ENCODE measurements around the gene CCL2.

The CCL2 gene

GRCh38 chr17:34265711-34266110, 10.6 kb downstream of the CCL2 start:
- DNase-seq (ENCODE audit: low read depth): no peak

- DNase-seq (ENCODE audit: low read depth): no peak
These were observed 14.9 kb downstream of the CCL2 start, which contains the start of gene CCL7 for GRCh38 chr17:34269969-34270368. CCL7 (plus strand) TSS chr17:34270221; CDS start chr17:34270291, 70 bp downstream.

- no peak for DNase-seq (ENCODE audit: low read depth)
These were observed 20.8 kb downstream of the CCL2 start for GRCh38 chr17:34275881-34276280.

- no peak for DNase-seq (ENCODE audit: low read depth)
These were observed 21.7 kb downstream of the CCL2 start for GRCh38 chr17:34276826-34277225.

GRCh38 chr17:34283571-34283970, 28.5 kb downstream of the CCL2 start:
- DNase-seq (ENCODE audit: low read depth): no peak

- DNase-seq (ENCODE audit: low read depth): no peak
These were observed 30.3 kb downstream of the CCL2 start, which contains the start of gene CCL11 for GRCh38 chr17:34285286-34285792. CCL11 (plus strand) TSS chr17:34285742; CDS start chr17:34285809, 67 bp downstream.

- no peak for DNase-seq (ENCODE audit: low read depth)
These were observed 32.8 kb downstream of the CCL2 start for GRCh38 chr17:34287875-34288274.

- DNase-seq (ENCODE audit: low read depth): no peak
These were observed 35.5 kb downstream of the CCL2 start for GRCh38 chr17:34290586-34290985.

- DNase-seq (ENCODE audit: low read depth): no peak
These were observed 36.8 kb downstream of the CCL2 start for GRCh38 chr17:34291721-34292348.

GRCh38 chr17:34299027-34299426, 43.9 kb downstream of the CCL2 start:
- no peak for DNase-seq (ENCODE audit: low read depth)

GRCh38 chr17:34299956-34300577, 45.0 kb downstream of the CCL2 start:
- no peak for DNase-seq (ENCODE audit: low read depth)

- no peak for DNase-seq (ENCODE audit: low read depth)
These were observed 45.7 kb downstream of the CCL2 start for GRCh38 chr17:34300652-34301370.

- no peak for DNase-seq (ENCODE audit: low read depth)
These were observed 46.9 kb downstream of the CCL2 start for GRCh38 chr17:34301986-34302385.

GRCh38 chr17:34302636-34303035, 47.6 kb downstream of the CCL2 start:
- no peak for DNase-seq (ENCODE audit: low read depth)

- no peak for DNase-seq (ENCODE audit: low read depth)
These were observed 48.5 kb downstream of the CCL2 start for GRCh38 chr17:34303606-34304005.

- no peak for DNase-seq (ENCODE audit: low read depth)
These were observed 50.0 kb downstream of the CCL2 start for GRCh38 chr17:34305061-34305460.

GRCh38 chr17:34305606-34306005, 50.5 kb downstream of the CCL2 start:
- no peak for DNase-seq (ENCODE audit: low read depth)

GRCh38 chr17:34306466-34306865, 51.4 kb downstream of the CCL2 start:
- DNase-seq (ENCODE audit: low read depth): no peak

Data from stimulated activated CD4-positive, alpha-beta T cell treated with anti-CD3 and anti-CD28 coated beads, Interleukin-2, amount 100 ng/mL, for 4 hours (primary cell).